ENCODE results near the gene ADAMTS2. TPM values are rescaled to one million over a fixed set of nuclear protein-coding genes. Genes with fewer than 3 reads are reported as not detected.
A peak's percentile ranks its signal among the peaks of the same experiment; 100 is the strongest.

The ADAMTS2 gene
- total and polyA plus RNA-seq, 2 of the 4 experiments (the other 2 are of a cell fraction): 19.0 to 58.8 TPM

GRCh38 chr5:179061025-179061424 is 284.2 kb downstream of the ADAMTS2 start:
- Histone ChIP-seq H4K8ac (ENCODE audit: low read depth in 2 of 2, low read length in 2 of 2) (peak overlapping the region; percentile 56 to 92), H2BK120ac (ENCODE audit: low read depth, low read length) (no peak overlapping the region), H3K23ac (ENCODE audit: low read depth, low read length) (no peak overlapping the region), H2BK15ac (ENCODE audit: low read depth, low read length) (no peak overlapping the region), H3K4me1 (ENCODE audit: control insufficient read depth, insufficient read depth, low read length) (peaks cover 4% of the 10 kb centered on the region; the same call in 1 of the 2 replicates), H4K5ac (ENCODE audit: low read depth, low read length) (peak overlapping the region; percentile 69; the same call in 1 of the 2 replicates), H2AFZ (replicated peaks; ENCODE audit: low read length, poor library complexity) (peak overlapping the region; percentile 89), H3K56ac (ENCODE audit: extremely low read depth, insufficient read depth, low read length) (no peak overlapping the region), H2AK5ac (ENCODE audit: low read depth, low read length) (no peak overlapping the region), H3K9me1 (ENCODE audit: insufficient read depth, low read length) (no peaks in the 10 kb centered on the region), H3K14ac (replicated peaks; ENCODE audit: low read depth, low read length) (peak overlapping the region; percentile 7; the same call in 1 of the 2 replicates), H3K27ac (ENCODE audit: insufficient read depth, low read length) (no peak overlapping the region; the same call in 1 of the 2 replicates), H2BK20ac (ENCODE audit: low read depth, low read length) (no peak overlapping the region), H3K4ac (ENCODE audit: low read depth, low read length) (no peak overlapping the region), H4K20me1 (ENCODE audit: insufficient read depth, low read length) (no peaks in the 10 kb centered on the region), H3K9me3 (ENCODE audit: control insufficient read depth, insufficient read depth, low read length) (peaks cover 18% of the 10 kb centered on the region), H3K18ac (ENCODE audit: low read depth, low read length) (no peak overlapping the region), H2AK9ac (replicated peaks; ENCODE audit: low read depth, low read length, poor library complexity) (peak overlapping the region; percentile 2), H3K4me2 (ENCODE audit: low read depth, low read length) (peak overlapping the region; percentile 87), H3K4me3 (ENCODE audit: insufficient read depth, low read depth, low read length) (peak overlapping the region; percentile 67), H3K36me3 (ENCODE audit: control insufficient read depth, insufficient read depth, low read length) (peaks cover 23% of the 10 kb centered on the region), H4K91ac (ENCODE audit: insufficient read depth, low read depth, low read length) (0 out of 2 replicates have a peak overlapping the region, but pooled peaks have one; percentile 6), H3K9ac (ENCODE audit: low read depth, low read length) (peak overlapping the region; percentile 59), H3K27me3 (ENCODE audit: control insufficient read depth, insufficient read depth, low read length) (no peaks in the 10 kb centered on the region), H3K79me1 (ENCODE audit: low read depth in 1 of 2, low read length in 2 of 2) (peaks cover 14 to 17% of the 10 kb centered on the region in 2 experiments), H2BK5ac (ENCODE audit: low read depth, low read length, poor library complexity, severe bottlenecking) (no peak overlapping the region)
- TF ChIP-seq MAZ (IDR thresholded peaks at IDR 0.05; ENCODE audit: borderline replicate concordance, low read depth, low read length): no peak
- no peak for TF ChIP-seq NFE2L2 (IDR thresholded peaks at IDR 0.05; ENCODE audit: low read depth, low read length)
- TF ChIP-seq CEBPB (IDR thresholded peaks at IDR 0.05; ENCODE audit: low read depth, low read length): no peak
- TF ChIP-seq SMC3 (IDR thresholded peaks at IDR 0.05; ENCODE audit: low read depth, low read length): no peak
- no peak for TF ChIP-seq CHD1 (IDR thresholded peaks at IDR 0.05; ENCODE audit: low read depth, low read length)
- TF ChIP-seq USF2 (IDR thresholded peaks at IDR 0.05; ENCODE audit: low read depth, low read length): no peak
- no peak for TF ChIP-seq RFX5 (IDR thresholded peaks at IDR 0.05; ENCODE audit: low read depth, low read length)
- no peak for TF ChIP-seq FOS (IDR thresholded peaks at IDR 0.05; ENCODE audit: low read depth, low read length)
- TF ChIP-seq ELK1 (IDR thresholded peaks at IDR 0.05; ENCODE audit: borderline replicate concordance, low read depth, low read length): no peak
- DNase-seq (no peak), ATAC-seq (ENCODE audit: low read depth) (no peak)
- dilution Hi-C loops (cut with HindIII; ENCODE audit: low sequenced_read_pairs, unreplicated experiment): no loop called here
- no TSS peak for BruUV-seq (replicated peaks)
- no CpG with 5 or more reads among the region's 19 CpGs for WGBS, 2 experiments (ENCODE audit: extremely low coverage in 2 of 2, insufficient read length in 1 of 2)
- ChIA-PET CTCF (no interaction called here), POLR2A (ENCODE audit: unreplicated experiment) (no interaction called here)
- in situ Hi-C loops (cut with MboI; ENCODE audit: low sequenced_read_pairs): no loop called here
- intact Hi-C loops (cut with micrococcal nuclease): no loop called here
